HUES64 (cell line): ENCODE data around the gene OR13A1.
"Not testable (repeated sequence)": the region's sequence is repeated elsewhere in the genome, so short reads cannot be mapped to it uniquely, and the experiment has no call there.

ENCODE experiments used
- H3K27ac ChIP-seq: 2 replicates; pipeline ENCODE4 v1.7.0; 2013; ENCODE audit warnings: low read depth, low read length, inconsistent platforms
- H3K27me3 ChIP-seq: 2 replicates; pipeline ENCODE4 v1.6.1; 2013; ENCODE audit warnings: mild to moderate bottlenecking, low read length; ENCODE audit not compliant: insufficient read depth
- H3K36me3 ChIP-seq: 2 replicates; pipeline ENCODE4 v1.6.1; 2013; ENCODE audit warnings: mild to moderate bottlenecking, low read length; ENCODE audit not compliant: insufficient read depth
- H3K4me1 ChIP-seq: 2 replicates; pipeline ENCODE4 v1.6.1; 2013; ENCODE audit warnings: mild to moderate bottlenecking, low read length, moderate library complexity; ENCODE audit not compliant: insufficient read depth
- H3K4me3 ChIP-seq: 2 replicates; pipeline ENCODE4 v1.5.1; 2013; ENCODE audit warnings: mild to moderate bottlenecking, low read length, moderate library complexity
- H3K9ac ChIP-seq: 2 replicates; pipeline ENCODE4 v1.6.1; 2013; ENCODE audit warnings: mild to moderate bottlenecking, low read depth, low read length
- H3K9me3 ChIP-seq: 2 replicates; pipeline ENCODE4 v1.6.1; 2013; ENCODE audit warnings: low read depth, low read length; ENCODE audit not compliant: insufficient read depth
- WGBS: fragments of 150-250, 120-280 bp; methylation state at CpG from one replicate; pipeline ENCODE4 v1.1.7; 2013; ENCODE audit warnings: missing lambda C conversion rate; 5-methylcytosine and 5-hydroxymethylcytosine counted together

Gene OR13A1

DNA sequence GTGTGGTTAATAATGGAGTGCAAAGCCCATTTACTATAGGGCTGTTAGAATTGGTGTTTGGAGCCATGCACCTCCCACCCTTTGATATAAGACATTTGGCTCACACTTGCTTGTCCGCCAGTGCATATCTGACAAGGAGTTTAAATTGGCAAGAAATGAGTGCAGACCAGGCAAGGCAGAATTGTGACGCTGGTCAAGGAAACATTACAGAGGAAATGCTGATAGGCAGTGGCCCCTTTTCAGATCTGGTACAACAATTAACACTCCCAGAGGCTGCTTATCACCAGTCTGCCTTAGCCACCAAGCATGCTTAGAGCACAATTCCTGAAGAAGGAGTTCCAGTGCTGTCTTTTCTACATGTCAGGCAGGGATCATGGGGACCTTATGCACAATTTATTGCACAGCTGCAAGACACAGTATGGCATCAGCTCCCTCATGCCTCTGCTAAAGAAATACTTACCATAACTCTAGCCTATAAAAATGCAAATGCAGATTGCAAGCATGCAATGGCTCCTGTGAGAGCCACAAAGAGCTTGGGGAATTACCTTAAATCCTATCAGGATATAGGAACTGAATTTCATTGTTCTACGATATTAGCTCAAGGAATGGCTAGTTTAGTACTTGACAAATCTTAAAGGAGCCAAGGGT is 35.2 kb downstream of the OR13A1 start:
- Histone ChIP-seq H3K27ac (no peak overlapping the region), H3K9ac (no peak overlapping the region), H3K27me3 (no peaks in the 10 kb centered on the region), H3K4me1 (0 out of 2 replicates have a peak, but pooled peaks cover 5% of the 10 kb centered on the region), H3K9me3 (no peaks in the 10 kb centered on the region), H3K36me3 (no peaks in the 10 kb centered on the region), H3K4me3 (no peak overlapping the region)
- WGBS, result 75% methylated on average over 3 of the region's 3 CpGs

GRCh38 chr10:45279682-45280081 is 35.7 kb downstream of the OR13A1 start:
- WGBS, result 100% methylated on average over 1 of the region's 1 CpG
- Histone ChIP-seq H3K4me1 (0 out of 2 replicates have a peak, but pooled peaks cover 5% of the 10 kb centered on the region), H3K36me3 (no peaks in the 10 kb centered on the region), H3K27ac (no peak overlapping the region), H3K4me3 (no peak overlapping the region), H3K27me3 (no peaks in the 10 kb centered on the region), H3K9me3 (no peaks in the 10 kb centered on the region), H3K9ac (no peak overlapping the region)

DNA sequence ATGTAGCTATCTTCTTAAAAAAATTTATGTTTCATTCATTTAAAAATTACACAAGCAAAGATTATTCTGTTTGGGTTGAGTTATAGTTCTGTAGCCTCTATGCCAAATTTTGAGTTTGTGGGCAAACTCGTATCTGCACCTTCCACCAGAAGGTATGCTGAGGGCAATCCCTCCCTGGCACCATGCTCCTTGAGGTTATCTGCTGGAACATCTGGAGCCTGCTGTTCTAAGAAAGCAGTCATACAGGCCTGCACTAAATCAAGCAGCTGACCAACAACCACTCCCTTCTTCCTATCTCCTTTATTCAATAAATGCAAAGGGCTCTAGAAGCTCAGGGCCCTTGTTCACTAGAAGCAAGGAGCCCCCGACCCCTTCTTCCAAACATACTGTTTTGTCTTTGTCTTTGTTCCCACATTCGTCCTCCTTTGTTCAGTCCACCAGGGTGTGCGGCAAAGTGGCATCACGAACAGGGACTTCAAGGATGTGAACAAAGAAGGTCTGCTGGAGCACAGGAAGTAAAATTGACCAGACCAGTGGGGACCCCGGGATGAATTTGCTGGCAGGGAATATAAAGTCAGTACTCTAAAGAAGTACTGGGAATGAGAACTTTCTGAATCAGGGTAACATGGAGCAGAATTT is 36.4 kb downstream of the OR13A1 start:
- Histone ChIP-seq H3K27me3 (no peaks in the 10 kb centered on the region), H3K4me3 (no peak overlapping the region), H3K27ac (no peak overlapping the region), H3K4me1 (0 out of 2 replicates have a peak, but pooled peaks cover 5% of the 10 kb centered on the region), H3K9ac (no peak overlapping the region), H3K9me3 (no peaks in the 10 kb centered on the region), H3K36me3 (no peaks in the 10 kb centered on the region)
- WGBS, result 86% methylated on average over 6 of the region's 6 CpGs

GRCh38 chr10:45276146-45276545 is 39.3 kb downstream of the OR13A1 start:
- not testable (repeated sequence) for H3K27me3 ChIP-seq, H3K9ac ChIP-seq, H3K36me3 ChIP-seq, H3K4me3 ChIP-seq, H3K4me1 ChIP-seq, H3K27ac ChIP-seq, H3K9me3 ChIP-seq

DNA sequence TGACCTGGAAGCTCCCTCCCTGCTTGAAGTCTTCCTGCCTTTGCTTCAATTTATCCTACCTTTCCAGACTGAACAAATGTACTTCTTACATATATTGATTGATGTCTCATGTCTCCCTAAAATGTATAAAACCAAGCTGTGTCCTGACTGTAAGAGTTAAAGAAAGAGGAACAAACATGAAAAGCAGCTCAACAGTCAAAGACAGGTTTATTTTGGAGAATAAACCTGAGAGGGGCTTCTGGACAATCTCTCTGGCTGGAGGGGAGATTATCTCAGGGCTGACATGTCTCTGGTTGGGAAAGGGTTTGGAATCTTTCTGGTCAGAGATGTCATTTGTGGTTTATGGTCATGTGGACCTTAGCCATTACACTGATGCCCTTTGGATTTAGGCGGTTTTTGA is 41.0 kb downstream of the OR13A1 start:
- no peaks in the 10 kb centered on the region; the same call in 1 of the 2 replicates for H3K9me3 ChIP-seq
- H3K9ac ChIP-seq, result no peak overlapping the region
- no peaks in the 10 kb centered on the region for H3K36me3 ChIP-seq
- no peak overlapping the region for H3K4me3 ChIP-seq
- no peaks in the 10 kb centered on the region for H3K27me3 ChIP-seq
- no peak overlapping the region for H3K27ac ChIP-seq
- WGBS, result 98% methylated on average over 1 of the region's 1 CpG
- H3K4me1 ChIP-seq, result no peaks in the 10 kb centered on the region

GRCh38 chr10:45267777-45268176 is 47.6 kb downstream of the OR13A1 start:
- H3K27ac ChIP-seq, H3K4me1 ChIP-seq, H3K4me3 ChIP-seq, H3K36me3 ChIP-seq, H3K27me3 ChIP-seq, H3K9ac ChIP-seq: not testable (repeated sequence)
- 72% methylated on average over 2 of the region's 2 CpGs for WGBS
- peaks cover 15% of the 10 kb centered on the region; the same call in 1 of the 2 replicates for H3K9me3 ChIP-seq

GRCh38 chr10:45265996-45266395 is 49.4 kb downstream of the OR13A1 start:
- Histone ChIP-seq H3K27me3 (no peaks in the 10 kb centered on the region), H3K9ac (no peak overlapping the region), H3K4me1 (no peaks in the 10 kb centered on the region), H3K27ac (no peak overlapping the region), H3K4me3 (no peak overlapping the region), H3K9me3 (peaks cover 15% of the 10 kb centered on the region; the same call in 1 of the 2 replicates), H3K36me3 (no peaks in the 10 kb centered on the region)
- WGBS, result 91% methylated on average over 4 of the region's 4 CpGs

GRCh38 chr10:45261946-45262345 is 53.5 kb downstream of the OR13A1 start:
- H3K4me1 ChIP-seq, result no peaks in the 10 kb centered on the region
- no peaks in the 10 kb centered on the region for H3K36me3 ChIP-seq
- WGBS, result 89% methylated on average over 2 of the region's 2 CpGs
- no peak overlapping the region for H3K4me3 ChIP-seq
- no peaks in the 10 kb centered on the region for H3K27me3 ChIP-seq
- no peak overlapping the region for H3K9ac ChIP-seq
- H3K27ac ChIP-seq, result no peak overlapping the region
- peaks cover 15% of the 10 kb centered on the region; the same call in 1 of the 2 replicates for H3K9me3 ChIP-seq

GRCh38 chr10:45261243-45261775 is 54.1 kb downstream of the OR13A1 start:
- 96% methylated on average over 3 of the region's 3 CpGs for WGBS
- Histone ChIP-seq H3K9me3 (peaks cover 15% of the 10 kb centered on the region; the same call in 1 of the 2 replicates), H3K9ac (no peak overlapping the region), H3K27me3 (no peaks in the 10 kb centered on the region), H3K4me3 (no peak overlapping the region), H3K27ac (no peak overlapping the region), H3K36me3 (no peaks in the 10 kb centered on the region), H3K4me1 (no peaks in the 10 kb centered on the region)

DNA sequence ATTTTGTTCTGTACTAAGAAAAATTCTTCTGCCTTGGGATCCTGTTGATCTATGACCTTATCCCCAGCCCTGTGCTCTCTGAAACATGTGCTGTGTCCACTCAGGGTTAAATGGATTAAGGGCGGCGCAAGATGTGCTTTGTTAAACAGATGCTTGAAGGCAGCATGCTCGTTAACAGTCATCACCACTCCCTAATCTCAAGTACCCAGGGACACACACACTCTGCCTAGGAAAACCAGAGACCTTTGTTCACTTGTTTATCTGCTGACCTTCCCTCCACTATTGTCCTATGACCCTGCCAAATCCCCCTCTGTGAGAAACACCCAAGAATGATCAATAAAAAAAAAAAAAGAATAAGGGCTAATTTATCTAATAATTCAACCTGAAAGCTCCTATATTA is 54.8 kb downstream of the OR13A1 start:
- not testable (repeated sequence) for H3K36me3 ChIP-seq, H3K9me3 ChIP-seq, H3K9ac ChIP-seq, H3K4me1 ChIP-seq, H3K27me3 ChIP-seq, H3K4me3 ChIP-seq, H3K27ac ChIP-seq
- WGBS, result 82% methylated on average over 3 of the region's 3 CpGs

DNA sequence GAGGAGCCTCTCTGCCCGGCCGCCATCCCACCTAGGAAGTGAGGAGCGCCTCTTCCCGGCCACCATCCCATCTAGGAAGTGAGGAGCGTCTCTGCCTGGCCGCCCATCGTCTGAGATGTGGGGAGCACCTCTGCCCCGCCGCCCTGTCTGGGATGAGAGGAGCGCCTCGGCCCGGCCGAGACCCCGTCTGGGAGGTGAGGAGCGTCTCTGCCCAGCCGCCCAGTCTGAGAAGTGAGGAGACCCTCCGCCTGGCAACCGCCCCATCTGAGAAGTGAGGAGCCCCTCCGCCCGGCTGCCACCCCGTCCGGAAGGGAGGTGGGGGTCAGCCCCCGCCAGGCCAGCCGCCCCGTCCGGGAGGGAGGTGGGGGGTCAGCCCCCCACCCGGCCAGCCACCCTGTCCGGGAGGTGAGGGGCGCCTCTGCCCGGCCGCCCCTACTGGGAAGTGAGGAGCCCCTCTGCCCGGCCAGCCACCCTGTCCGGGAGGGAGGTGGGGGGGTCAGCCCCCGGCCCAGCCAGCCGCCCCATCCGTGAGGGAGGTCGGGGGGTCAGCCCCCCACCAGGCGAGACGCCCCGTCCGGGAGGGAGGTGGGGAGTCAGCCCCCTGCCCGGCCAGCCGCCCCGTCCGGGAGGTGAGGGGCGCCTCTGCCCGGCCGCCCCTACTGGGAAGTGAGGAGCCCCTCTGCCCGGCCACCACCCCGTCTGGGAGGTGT is 55.5 kb downstream of the OR13A1 start:
- H3K27ac ChIP-seq, H3K9ac ChIP-seq, H3K27me3 ChIP-seq, H3K4me1 ChIP-seq, H3K36me3 ChIP-seq, H3K4me3 ChIP-seq, H3K9me3 ChIP-seq: not testable (repeated sequence)
- WGBS, result 94% methylated on average over 37 of the region's 50 CpGs
